GM18505 (cell line): ENCODE data around the gene OR4D5.

Experiments used
- ATAC-seq: cut with Tn5 transposase; IDR thresholded peaks from one replicate; pipeline ENCODE4 v1.9.1; 2021; ENCODE audit not compliant: unreplicated experiment
- POLR2A ChIP-seq: IDR thresholded peaks from 4 replicates; pipeline ENCODE4 v1.6.1; 2011; ENCODE audit warnings: borderline replicate concordance; ENCODE audit not compliant: insufficient read depth, insufficient read length; ENCODE audit errors: extremely low read depth

Gene OR4D5

GRCh38 chr11:123939317-123939716 is at the start of gene OR4D5:
OR4D5 (plus strand) TSS chr11:123939617; CDS start chr11:123939617, 0 bp downstream.
- ATAC-seq, result no peak
- no peak for TF ChIP-seq POLR2A

- ATAC-seq, result no peak
- TF ChIP-seq POLR2A, result no peak
These were observed 47.4 kb upstream of the OR4D5 start for GRCh38 chr11:123892031-123892430.

- ATAC-seq, result no peak
- TF ChIP-seq POLR2A, result no peak
These were observed 39.6 kb upstream of the OR4D5 start for GRCh38 chr11:123899792-123900191.

- no peak for TF ChIP-seq POLR2A
- ATAC-seq, result no peak
These were observed 37.5 kb upstream of the OR4D5 start, which contains the start of gene OR8D4 for GRCh38 chr11:123901867-123902266. OR8D4 (plus strand) TSS chr11:123902167; CDS start chr11:123906432, 4,265 bp downstream.

- no peak for TF ChIP-seq POLR2A
- peak; percentile 86 for ATAC-seq
These were observed 35.5 kb upstream of the OR4D5 start for GRCh38 chr11:123903932-123904331.

GRCh38 chr11:123904932-123905331 is 34.5 kb upstream of the OR4D5 start:
- TF ChIP-seq POLR2A, result no peak
- no peak for ATAC-seq

GRCh38 chr11:123905826-123906225 is 33.6 kb upstream of the OR4D5 start:
- no peak for ATAC-seq
- no peak for TF ChIP-seq POLR2A

- TF ChIP-seq POLR2A, result no peak
- no peak for ATAC-seq
These were observed 18.5 kb upstream of the OR4D5 start for GRCh38 chr11:123920943-123921342.

- ATAC-seq, result no peak
- TF ChIP-seq POLR2A, result no peak
These were observed 15.4 kb upstream of the OR4D5 start for GRCh38 chr11:123924027-123924426.

- ATAC-seq, result no peak
- no peak for TF ChIP-seq POLR2A
These were observed 3.0 kb downstream of the OR4D5 start for GRCh38 chr11:123942413-123942812.

GRCh38 chr11:123943738-123944137 is 4.3 kb downstream of the OR4D5 start, which contains the start of gene OR6T1:
OR6T1 (minus strand) TSS chr11:123943838; CDS start chr11:123943838, 0 bp downstream.
- no peak for TF ChIP-seq POLR2A
- ATAC-seq, result no peak

- no peak for ATAC-seq
- no peak for TF ChIP-seq POLR2A
These were observed 5.7 kb downstream of the OR4D5 start for GRCh38 chr11:123945132-123945531.

- no peak for TF ChIP-seq POLR2A
- ATAC-seq, result no peak
These were observed 17.3 kb downstream of the OR4D5 start for GRCh38 chr11:123956752-123957151.

- no peak for ATAC-seq
These were observed 34.4 kb downstream of the OR4D5 start for GRCh38 chr11:123973816-123974215.

More at GRCh38 chr11:123973816-123974215, 34.4 kb downstream of the OR4D5 start:
- no peak for TF ChIP-seq POLR2A
